Measurements from ENCODE around the gene LRRIQ1.

GRCh38 chr12:85277900-85278597 lies 241.9 kb downstream of the LRRIQ1 start:
- TF ChIP-seq CTCF (IDR thresholded peaks at IDR 0.05; ENCODE audit: low read length): no peak
- TF ChIP-seq EZH2 (IDR thresholded peaks at IDR 0.05; ENCODE audit: borderline replicate concordance, low read length): no peak
